NCI-H2081 (cell line): Measurements from ENCODE around the gene POLL.
"Not testable (repeated sequence)": the region's sequence is repeated elsewhere in the genome, so short reads cannot be mapped to it uniquely, and the experiment has no call there.

Experiments used
- DNase-seq, 2 experiments: peaks; one replicate each; lab custom pipeline; 2025; lab: John Stamatoyannopoulos, UW

Gene POLL

DNA sequence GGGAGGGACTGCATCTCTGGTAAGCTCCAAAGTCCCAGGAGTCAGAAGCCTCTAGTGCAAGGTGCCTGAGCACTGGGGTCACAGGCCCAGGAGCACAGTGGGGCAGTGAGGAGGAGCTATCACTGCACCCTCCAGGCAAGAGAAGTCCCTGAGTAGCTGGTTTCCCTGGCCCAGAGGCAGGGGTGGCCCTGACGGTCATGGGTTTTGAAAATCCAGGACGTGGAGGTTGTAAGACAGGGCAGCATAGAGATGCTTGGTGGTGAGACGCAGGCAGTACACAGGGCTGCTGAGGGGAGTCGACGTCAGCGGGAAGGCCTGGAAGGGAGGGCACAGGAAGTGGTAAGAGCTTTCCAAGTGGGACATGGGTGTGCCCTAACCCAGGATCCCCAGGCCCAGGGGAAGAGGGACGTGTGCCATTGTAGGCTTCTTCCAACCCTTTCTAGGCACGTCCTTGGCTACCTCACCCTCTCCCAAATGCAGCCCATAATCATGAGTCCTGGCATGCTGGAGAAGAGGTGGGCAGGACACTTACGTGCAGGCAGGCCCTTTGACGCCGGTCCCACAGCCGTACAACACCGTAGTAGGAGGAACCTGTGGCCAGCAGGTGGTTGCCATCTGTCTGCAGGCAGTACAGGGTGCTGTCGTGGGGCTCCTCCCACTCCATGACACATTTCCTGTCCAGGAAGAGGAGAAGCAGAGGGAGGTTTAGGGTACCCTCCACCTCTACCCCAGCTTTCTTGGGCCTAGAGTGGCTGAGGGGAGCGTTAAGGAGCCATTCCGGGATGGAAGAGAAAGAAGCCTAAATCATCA lies 23.2 kb upstream of the POLL start:
- no peak for DNase-seq

- DNase-seq: no peak
These were observed 21.4 kb upstream of the POLL start for GRCh38 chr10:101609481-101609880.

GRCh38 chr10:101607124-101607523 lies 19.1 kb upstream of the POLL start:
- DNase-seq: no peak

DNA sequence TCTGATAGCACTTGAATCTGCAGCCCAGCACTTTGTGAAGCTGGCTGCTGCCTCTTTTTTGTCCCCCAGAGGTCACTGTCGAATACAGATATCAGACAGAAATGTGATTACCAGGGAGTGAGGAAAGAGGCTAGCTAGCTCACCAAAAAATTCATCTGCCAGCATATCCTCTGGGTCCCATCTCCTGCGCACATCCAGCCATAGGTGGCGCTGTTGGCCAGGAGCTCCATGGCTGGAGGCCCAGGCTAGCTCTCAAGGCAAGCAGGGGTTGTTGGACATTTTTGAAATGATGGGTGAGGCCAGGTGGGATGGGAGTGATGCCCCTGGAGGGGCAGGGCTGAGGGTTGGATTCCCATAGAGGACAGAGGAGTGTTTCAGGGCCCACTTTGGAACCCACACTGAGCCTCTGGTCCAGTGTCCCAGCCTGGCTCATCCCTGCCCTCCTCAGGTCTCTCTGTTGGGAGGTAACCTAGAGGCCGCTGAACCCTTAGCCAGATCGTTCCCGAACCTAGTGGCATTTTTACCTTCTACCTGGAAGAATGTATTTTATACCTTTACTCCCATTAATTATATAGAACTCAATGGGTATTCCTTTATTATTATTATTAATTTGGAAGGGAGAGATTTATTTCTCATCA lies 14.8 kb upstream of the POLL start:
- DNase-seq: peak; percentile 37 to 38

DNA sequence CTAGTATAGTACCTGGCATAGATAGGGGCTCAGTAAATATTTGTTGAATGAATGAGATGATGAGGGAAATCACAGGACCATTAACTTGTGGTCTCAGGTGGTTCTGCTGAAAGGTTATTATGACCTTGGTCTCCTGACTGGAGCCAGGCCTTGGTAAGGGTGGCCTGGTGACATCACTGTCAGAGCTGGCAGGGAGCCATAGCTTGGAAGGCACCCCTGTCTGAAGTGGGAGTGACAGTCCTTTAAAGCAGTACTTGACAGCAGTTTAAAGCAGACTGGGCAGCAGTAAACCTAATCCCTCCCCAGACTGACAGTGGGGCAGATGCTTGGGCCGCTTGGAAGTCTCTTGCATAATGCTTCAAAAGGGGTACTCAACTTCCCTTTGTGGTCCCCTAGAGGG lies 13.5 kb upstream of the POLL start:
- no peak for DNase-seq

DNA sequence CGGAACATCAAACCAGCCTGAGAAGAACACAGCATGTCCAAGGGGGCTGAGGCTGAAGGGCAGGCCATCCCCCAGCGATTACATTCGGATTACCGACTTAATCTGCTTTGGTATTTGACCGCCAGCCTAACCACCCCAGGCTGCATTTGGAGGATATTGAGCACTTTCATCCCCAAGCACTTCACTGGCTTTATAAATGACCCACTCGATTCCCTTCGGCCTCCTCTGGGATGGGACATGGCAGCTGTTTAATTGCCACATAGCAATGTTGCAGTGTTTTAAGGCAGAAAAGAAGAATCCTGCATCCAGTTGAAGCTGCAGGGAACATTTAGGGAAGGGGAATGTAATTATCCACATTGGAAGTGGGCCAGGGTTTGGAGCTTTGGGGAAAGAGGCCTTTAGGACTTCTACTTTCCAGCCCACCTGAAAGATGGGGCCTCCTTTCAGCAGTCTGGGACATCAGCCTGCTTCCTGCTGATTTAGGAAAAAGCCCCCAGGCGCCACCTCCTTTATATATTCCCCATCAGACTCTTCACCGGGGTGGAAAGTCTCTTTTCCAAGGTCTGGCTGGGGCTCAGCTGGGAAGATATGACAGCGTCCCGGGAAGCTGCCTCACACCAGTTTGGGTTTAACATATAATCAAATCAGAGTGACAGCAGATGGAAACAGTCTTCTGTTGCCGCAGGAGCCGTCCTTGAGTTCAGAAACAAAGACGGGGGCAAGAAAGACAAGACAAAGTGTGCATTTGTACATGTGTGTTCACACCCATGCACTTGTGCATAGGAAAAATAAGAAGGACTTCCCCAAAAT lies 9.2 kb upstream of the POLL start:
- DNase-seq: no peak

GRCh38 chr10:101595591-101596433 lies 7.8 kb upstream of the POLL start:
- no peak for DNase-seq

- DNase-seq: not testable (repeated sequence)
These were observed 5.3 kb upstream of the POLL start for GRCh38 chr10:101593331-101593730.

GRCh38 chr10:101588879-101589278 lies 822 bp upstream of the POLL start:
- no peak for DNase-seq

GRCh38 chr10:101585841-101586240 lies 2.2 kb downstream of the POLL start:
- DNase-seq: no peak

DNA sequence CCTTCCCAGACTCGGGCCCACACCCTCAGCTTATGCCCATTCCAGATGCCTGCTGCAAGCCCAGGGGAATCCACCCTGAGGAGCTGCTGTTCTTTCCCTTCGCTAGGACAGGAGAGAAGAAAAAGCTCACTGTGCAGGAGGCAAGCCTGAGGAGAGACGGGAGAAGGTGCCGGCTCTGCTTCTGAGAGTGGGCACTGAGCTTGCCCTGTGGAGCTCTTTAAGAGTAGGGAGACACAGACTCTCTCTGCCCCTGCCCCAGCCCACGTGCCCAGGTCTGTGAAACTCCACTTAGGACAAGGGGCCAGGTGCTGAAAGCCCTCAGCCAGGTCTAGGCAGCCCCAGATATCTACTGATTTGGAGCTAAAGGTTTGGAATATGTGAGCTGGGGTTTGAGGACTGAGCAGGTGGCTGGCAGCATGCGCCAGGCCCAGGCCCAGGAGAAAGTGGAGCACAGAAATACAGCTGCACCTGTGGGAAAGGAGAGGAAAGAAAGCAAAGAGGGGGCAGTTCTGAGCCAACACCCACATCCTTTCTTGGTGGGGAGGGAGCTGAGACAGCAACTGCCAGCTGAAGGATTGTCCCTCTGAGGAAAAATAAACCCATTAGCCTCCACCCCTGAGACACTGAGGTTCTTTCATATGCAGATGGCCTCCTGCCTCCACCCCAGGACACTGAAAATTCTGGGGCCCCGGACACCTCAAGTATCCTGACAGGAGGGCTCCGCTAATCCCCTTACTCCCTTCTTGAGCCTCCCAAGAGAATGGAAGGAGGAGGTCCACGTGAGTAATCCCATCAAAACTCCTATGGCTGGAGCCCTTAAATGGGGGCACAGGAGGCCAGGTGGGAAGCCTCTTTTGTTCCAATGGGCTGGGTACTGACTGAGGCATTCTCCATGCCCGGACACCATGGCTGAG lies 7.3 kb downstream of the POLL start:
- DNase-seq: no peak

DNA sequence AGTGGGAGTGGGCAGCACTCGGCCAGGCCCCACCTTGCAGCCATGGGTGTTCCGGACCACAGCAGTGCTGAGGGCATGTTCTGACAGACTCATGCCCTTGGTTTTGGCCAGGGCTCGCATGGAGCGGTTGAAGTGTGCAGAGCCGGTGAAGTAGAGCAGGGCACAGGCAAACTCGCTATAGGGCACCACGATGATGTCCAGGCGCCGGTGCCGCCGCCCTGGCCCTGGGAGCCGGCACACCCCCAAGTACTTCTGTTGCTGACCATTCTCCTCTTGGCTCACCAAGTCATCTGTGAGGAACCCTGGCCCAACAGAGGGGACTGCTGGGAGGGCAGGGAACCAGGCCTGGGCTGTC lies 8.6 kb downstream of the POLL start:
- no peak for DNase-seq

DNA sequence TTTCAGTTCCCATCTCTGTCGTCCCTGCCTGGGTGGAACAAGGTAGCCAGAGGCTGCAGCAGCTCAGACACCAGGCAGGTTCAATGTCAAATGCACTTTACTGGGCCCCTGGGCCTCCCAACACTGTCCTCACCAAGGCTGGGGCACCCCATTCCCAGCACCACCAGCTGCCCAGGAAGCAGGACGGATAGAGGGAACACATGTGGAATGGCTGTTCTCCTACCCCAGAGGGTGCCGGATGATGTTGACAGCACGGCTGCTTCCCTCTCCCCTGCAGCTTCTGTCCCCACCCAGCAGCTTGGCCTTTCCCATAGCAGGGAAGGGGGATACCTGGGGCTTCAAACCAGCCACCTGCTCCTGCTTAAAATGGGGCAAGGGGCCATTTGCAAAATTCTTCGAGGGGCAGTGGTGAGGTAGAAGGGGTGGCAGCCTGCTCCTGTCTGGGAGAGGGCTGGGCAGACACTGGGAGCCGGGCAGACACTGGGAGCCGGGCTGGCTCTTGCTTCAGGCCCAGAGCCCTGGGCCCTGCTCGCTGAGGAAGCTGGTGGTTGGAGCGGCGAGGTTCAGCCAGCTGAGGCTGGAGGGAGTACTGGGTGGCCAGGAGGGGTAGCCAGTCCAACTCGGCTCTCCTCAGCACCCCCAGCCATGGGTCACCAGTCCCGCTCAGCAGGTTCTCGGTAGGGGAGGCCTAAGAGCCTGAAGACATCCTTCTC lies 9.1 kb downstream of the POLL start:
- DNase-seq: no peak

DNA sequence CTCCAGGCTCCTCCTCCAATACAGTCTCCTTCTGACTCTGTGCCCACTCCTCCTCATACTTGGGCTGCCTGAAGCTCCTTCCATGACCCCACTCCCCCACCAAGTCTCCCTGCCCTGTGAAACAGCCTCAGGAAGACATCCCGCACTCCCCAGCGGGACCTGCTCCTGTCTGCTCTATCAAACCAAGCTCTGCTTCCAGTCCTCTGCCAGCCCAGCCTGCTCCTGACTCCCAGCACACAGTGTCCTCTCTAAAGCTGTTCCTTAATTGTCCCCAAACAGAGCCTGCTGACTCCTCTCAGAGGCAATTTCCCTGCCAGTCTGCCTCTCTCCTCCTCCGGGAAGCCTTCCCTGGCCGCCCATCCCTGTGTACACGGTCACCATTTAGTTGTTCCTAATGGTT lies 9.9 kb downstream of the POLL start:
- DNase-seq: no peak

DNA sequence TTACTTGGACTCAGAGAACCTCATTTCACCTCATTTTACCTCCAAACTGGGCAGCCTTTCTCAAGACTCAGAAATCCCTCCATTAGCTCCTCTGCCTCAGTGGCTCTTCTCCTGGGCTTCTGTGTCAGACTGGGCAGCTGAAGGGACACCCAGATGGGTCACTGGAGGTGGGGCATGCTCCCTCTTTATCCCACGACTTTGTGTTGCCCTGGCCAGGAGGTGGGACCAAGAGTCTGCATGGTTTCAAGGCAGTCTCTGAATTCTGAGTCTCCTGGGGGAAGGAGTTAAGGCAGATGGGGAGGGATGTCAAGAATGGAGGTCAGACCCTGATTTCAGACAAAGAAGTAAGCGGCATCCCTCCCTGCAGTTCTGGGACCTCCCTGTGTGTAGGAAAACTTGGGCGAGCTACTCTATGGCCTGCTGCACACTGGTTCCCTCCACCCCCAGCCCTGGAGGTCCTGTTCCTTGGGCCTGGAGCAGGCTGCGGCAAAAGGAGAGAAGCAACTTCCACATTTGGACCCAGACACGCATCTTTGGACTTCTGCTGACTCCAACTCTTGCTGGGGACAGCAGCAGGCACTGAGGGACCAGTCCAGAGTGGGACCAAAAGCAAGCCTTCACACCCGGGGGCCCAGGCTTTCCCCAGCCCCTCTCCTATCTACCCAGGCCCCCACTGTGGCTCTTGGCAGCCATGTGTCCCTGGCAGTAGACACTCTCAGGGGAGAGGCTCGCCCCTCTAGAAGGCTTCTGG lies 10.8 kb downstream of the POLL start:
- DNase-seq: no peak

DNA sequence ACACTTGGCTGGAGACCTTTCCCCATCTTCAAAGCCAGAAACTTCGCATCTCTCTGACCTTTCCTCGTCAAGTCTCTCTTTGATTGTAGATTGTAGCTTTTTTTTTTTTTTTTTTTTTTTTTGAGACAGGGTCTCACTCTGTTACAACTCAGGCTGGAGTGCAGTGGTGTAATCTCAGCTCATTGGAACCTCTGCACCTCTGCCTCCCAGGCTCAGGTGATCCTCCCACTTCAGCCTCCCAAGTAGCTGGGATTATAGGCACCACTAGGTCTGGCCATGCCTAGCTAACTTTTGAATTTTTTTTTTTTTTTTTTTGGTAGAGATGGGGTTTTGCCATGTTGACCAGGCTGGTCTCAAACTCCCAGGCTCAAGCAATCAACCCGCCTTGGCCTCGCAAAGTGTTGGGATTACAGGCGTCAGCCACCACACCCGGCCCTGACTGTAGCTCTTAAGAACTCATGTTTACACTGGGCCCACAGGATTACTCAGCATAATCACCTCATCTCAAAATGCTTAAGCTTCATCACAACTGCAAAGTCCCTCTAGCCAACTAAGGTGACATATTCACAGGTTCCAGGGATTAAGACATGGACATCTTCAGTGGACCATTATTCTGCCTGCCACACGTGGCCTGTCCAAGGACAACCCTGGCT lies 11.7 kb downstream of the POLL start:
- DNase-seq: no peak

GRCh38 chr10:101575580-101576210 lies 12.4 kb downstream of the POLL start:
- DNase-seq: no peak

- no peak for DNase-seq
These were observed 13.0 kb downstream of the POLL start for GRCh38 chr10:101575091-101575490.
